NCI-H1436 (cell line): Measurements from ENCODE around the gene TRPM2.
A peak's percentile ranks its signal among the peaks of the same experiment; 100 is the strongest.

Experiments used
- DNase-seq: peaks from one replicate; lab custom pipeline; 2025; lab: John Stamatoyannopoulos, UW

Gene TRPM2

GRCh38 chr21:44353191-44353970, at the start of gene TRPM2:
Gene TRPM2 (plus strand): TSS chr21:44353621. CDS start chr21:44353701, 80 bp downstream.
- DNase-seq: no peak

GRCh38 chr21:44304011-44304616, 49.3 kb upstream of the TRPM2 start:
- no peak for DNase-seq

GRCh38 chr21:44304877-44305293, 48.5 kb upstream of the TRPM2 start:
- peak; percentile 29 for DNase-seq

DNA sequence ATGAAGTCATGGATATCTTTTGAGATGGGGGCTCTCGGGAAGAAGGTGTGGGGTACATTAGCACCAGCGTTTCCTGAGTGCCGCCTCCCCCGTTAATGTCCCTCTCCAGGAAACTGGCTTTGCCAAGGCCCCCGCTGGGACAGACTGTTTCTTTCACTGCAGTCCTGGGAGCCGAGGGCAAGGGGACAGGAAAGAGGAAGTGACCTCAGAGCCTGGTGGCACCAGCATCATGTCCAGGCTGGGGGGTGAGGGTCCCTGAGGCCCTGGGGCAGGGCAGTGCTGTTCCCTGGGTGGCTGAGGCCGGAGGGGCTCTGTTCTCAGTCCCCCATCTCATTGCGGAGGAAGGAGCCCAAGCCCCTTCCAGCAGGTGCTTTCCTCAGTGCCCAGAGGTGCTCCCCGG, 47.7 kb upstream of the TRPM2 start:
- no peak for DNase-seq

DNA sequence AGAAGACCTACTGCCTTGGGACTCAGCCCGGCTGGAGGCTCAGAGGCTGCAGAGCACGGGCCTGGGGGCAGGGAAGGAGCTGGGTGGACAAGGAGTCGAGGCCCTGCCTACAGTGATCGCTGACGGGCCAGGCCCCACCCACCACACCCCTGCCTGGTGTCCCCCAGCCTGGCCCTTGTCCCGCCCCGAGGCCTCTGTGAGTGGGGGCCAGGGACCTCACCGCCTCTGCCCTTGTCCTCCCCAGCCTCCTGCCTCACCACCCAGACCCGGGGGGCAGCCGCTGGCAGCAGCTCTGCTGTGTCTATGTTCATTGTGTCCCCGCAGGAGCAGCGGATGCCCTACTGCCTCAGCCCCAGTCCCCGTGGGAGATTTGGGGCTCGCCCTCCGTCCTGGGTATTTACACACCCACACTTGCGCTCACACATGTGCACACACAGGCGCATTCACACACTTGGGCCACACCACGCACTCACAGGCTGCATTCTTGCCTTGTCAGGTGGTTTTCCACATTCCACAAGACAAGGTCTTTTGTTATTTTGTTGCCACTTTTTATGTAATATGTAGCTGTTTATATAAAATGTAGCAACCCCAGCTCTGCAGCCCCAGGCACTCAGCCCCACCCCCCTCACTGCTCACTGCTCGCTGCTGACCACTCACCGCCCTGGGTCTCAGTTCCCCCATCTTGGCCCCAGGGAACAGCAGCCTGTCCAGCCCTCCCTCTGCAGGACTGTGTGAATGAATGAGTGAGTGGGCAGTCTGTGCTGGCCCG, 46.3 kb upstream of the TRPM2 start:
- DNase-seq: no peak

GRCh38 chr21:44310628-44311507, 42.6 kb upstream of the TRPM2 start:
- DNase-seq: no peak

DNA sequence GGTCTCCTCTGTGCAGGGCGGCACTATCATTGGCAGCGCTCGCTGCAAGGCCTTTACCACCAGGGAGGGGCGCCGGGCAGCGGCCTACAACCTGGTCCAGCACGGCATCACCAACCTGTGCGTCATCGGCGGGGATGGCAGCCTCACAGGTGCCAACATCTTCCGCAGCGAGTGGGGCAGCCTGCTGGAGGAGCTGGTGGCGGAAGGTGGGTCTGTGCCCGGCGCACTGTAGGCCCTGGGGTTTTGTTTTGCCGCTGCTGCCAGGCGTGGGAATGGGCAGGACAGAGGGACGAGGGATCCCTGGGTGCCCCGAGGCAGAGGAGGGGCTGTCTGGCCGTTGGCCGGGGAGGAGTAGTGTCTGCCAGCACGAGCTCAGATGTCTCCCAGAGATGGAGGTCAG, 41.3 kb upstream of the TRPM2 start:
- DNase-seq: no peak

- no peak for DNase-seq
These were observed 40.7 kb upstream of the TRPM2 start for GRCh38 chr21:44312716-44313115.

DNA sequence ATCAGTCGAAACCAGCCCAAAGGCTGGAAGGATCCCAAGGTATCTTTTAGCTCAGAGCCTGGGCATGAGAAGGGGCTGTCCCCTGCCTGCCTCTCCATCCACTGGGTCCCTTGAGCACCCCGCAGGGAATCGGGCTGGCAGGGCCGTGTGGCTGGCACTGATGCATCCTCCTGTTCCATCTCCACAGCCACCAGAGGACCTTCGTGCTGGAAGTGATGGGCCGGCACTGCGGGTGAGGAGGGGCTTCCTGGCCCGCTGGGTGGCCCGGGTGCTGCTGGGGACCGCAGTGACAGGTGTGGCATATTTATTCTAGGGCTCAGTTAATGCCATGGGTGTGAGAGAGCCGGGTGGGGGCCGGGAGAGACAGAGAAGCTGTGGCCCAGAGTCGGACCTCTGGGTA, 40.0 kb upstream of the TRPM2 start:
- no peak for DNase-seq

GRCh38 chr21:44314128-44314527, 39.3 kb upstream of the TRPM2 start:
- DNase-seq: no peak

DNA sequence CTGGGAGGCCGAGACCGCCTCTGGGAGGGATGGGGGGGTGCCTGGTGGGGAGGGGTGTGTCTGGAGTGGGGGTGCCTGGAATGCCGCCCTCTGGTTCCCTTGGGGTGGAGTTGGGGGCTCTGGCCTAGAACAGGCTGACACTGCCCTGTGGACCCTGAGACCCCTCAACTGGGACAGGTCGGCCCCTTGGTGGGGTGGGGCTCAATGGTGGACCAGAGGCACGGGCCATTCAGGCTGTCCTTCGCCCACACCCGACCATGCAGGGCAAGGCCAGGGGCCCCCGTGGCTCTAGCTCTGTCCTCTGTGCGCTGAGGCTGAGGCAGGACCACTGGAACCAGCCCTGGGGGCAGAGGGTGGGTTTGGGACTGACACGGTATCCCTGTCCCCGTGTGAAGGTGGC, 38.9 kb upstream of the TRPM2 start:
- no peak for DNase-seq

- DNase-seq: no peak
These were observed 37.7 kb upstream of the TRPM2 start for GRCh38 chr21:44315691-44316203.

GRCh38 chr21:44316277-44316900, 37.0 kb upstream of the TRPM2 start:
- no peak for DNase-seq

DNA sequence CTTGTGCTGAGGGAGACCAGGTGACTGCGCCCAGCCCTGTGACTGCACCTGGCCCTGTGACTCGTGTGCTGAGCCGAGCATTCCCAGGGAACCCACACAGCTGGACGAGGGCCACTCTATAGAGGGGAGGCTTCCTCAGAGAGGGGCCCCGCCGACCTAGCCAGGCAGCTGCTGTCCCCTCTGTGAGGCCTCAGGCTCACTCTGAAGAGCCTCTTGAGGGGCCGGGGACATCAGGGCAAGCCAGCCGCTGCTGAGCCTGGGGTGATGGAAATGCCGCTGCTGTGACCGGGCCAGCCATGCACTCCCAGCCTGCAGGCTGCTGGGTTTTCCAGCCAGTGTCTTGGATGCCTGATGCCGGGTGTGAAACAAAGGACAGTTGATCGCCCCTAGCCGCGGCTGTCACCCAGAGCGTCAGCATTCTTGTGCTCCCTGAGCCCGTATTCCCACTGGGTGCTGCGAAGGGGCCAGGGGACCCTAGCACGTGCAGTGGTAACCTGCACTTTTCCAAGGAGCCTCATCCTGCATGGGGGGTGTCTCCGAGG, 36.1 kb upstream of the TRPM2 start:
- DNase-seq: no peak

DNA sequence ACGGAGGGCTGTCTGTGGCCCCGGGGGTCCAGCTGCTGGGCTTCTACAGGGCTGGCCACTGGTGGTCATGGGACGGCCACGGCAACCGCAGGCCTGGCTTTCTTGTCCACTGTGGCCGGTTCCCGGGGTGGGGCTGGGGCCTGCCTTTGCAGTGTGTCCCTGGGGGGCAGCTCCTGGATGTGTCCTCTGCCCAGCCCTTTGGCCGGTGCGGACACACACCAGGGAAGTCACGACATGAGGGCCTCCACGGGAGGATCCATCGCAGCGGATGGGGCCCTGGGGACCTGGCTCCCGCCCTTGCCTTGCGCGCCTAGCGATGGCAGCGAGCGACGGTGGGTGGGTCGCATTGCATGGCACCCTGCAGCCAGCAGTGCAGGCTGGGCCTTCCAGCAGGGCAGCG, 35.5 kb upstream of the TRPM2 start:
- DNase-seq: no peak

- DNase-seq: no peak
These were observed 34.7 kb upstream of the TRPM2 start for GRCh38 chr21:44318489-44319285.

GRCh38 chr21:44319407-44320065, 33.9 kb upstream of the TRPM2 start:
- DNase-seq: no peak

GRCh38 chr21:44320847-44321246, 32.6 kb upstream of the TRPM2 start:
- no peak for DNase-seq

DNA sequence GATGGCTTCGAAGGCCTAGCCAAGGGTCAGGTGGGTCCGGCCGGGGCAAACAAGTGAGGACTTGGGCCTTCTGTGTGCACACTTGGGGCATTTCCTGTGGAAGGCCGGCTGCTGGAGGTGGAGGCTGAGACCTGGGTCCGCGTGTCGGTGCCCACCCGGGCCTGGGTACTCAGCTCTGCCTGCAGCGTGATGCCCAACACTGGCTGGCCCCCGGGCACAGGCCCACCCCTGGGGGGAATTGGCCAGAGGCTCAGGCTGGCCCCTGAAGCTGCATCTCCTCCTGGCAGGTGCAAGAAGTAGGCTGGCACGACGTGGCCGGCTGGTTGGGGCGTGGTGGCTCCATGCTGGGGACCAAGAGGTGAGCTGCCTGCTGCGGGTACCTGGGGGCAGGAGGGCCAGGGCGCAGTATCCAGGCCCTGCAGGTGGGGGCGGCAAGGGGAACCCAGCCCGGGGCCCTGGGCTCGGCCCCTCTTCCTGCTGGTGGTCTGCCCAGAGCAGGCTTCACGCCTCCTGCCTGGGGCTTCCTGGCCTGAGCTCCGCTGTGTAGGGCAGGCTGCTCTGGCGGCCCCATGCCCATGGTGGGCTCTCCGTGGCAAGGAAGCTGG, 31.5 kb upstream of the TRPM2 start:
- DNase-seq: no peak
